ENCODE data around the gene TPRA1.

DNA sequence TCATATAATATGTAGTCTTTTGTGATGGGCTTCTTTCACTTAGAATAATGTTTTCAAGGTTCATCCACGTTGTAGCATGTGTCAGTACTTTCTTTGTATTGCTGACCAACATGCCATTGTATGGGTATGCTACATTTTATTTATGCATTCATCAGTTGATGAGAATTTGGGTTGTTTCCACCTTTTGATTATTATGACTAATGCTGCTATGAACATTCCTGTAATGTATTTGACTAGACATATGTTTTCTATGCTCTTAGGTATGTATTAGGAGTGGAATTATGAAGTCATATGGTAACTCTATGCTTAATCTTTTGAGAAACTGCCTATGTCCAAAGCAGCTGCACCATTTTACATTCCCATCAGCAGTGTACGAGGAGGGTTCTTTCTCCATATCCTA lies 35.3 kb upstream of the TPRA1 start:
- TF ChIP-seq POLR2A (IDR thresholded peaks at IDR 0.05; ENCODE audit: low read depth, low read length), result no peak
- TF ChIP-seq MXI1 (IDR thresholded peaks at IDR 0.05; ENCODE audit: borderline replicate concordance, low read depth, low read length), result no peak
- TF ChIP-seq, protein P1, sequence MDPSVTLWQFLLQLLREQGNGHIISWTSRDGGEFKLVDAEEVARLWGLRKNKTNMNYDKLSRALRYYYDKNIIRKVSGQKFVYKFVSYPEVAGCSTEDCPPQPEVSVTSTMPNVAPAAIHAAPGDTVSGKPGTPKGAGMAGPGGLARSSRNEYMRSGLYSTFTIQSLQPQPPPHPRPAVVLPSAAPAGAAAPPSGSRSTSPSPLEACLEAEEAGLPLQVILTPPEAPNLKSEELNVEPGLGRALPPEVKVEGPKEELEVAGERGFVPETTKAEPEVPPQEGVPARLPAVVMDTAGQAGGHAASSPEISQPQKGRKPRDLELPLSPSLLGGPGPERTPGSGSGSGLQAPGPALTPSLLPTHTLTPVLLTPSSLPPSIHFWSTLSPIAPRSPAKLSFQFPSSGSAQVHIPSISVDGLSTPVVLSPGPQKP (IDR thresholded peaks at IDR 0.05; ENCODE audit: borderline replicate concordance, low read depth, low read length), result no peak
- TF ChIP-seq, protein P2, sequence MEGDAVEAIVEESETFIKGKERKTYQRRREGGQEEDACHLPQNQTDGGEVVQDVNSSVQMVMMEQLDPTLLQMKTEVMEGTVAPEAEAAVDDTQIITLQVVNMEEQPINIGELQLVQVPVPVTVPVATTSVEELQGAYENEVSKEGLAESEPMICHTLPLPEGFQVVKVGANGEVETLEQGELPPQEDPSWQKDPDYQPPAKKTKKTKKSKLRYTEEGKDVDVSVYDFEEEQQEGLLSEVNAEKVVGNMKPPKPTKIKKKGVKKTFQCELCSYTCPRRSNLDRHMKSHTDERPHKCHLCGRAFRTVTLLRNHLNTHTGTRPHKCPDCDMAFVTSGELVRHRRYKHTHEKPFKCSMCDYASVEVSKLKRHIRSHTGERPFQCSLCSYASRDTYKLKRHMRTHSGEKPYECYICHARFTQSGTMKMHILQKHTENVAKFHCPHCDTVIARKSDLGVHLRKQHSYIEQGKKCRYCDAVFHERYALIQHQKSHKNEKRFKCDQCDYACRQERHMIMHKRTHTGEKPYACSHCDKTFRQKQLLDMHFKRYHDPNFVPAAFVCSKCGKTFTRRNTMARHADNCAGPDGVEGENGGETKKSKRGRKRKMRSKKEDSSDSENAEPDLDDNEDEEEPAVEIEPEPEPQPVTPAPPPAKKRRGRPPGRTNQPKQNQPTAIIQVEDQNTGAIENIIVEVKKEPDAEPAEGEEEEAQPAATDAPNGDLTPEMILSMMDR (conservative IDR thresholded peaks at IDR 0.05; ENCODE audit: low read depth, low read length), result no peak
- TF ChIP-seq MAFK (IDR thresholded peaks at IDR 0.05; ENCODE audit: low read depth, low read length), result no peak
- no peak for TF ChIP-seq RFX5 (IDR thresholded peaks at IDR 0.05; ENCODE audit: low read depth, low read length)
- TF ChIP-seq NFE2L2 (IDR thresholded peaks at IDR 0.05; ENCODE audit: low read depth, low read length), result no peak
- no peak for TF ChIP-seq CEBPB (IDR thresholded peaks at IDR 0.05; ENCODE audit: low read depth, low read length)
- TF ChIP-seq RCOR1 (IDR thresholded peaks at IDR 0.05; ENCODE audit: insufficient replicate concordance, low read length), result no peak
- TF ChIP-seq RAD21 (IDR thresholded peaks at IDR 0.05; ENCODE audit: low read length), result no peak
- no peak for TF ChIP-seq FOS (IDR thresholded peaks at IDR 0.05; ENCODE audit: low read depth, low read length)
- TF ChIP-seq BHLHE40 (IDR thresholded peaks at IDR 0.05; ENCODE audit: low read depth, low read length), result no peak
